ENCODE data around the gene TMEM80.
"Not testable (repeated sequence)": the region's sequence is repeated elsewhere in the genome, so short reads cannot be mapped to it uniquely, and the experiment has no call there.

TMEM80 gene

DNA sequence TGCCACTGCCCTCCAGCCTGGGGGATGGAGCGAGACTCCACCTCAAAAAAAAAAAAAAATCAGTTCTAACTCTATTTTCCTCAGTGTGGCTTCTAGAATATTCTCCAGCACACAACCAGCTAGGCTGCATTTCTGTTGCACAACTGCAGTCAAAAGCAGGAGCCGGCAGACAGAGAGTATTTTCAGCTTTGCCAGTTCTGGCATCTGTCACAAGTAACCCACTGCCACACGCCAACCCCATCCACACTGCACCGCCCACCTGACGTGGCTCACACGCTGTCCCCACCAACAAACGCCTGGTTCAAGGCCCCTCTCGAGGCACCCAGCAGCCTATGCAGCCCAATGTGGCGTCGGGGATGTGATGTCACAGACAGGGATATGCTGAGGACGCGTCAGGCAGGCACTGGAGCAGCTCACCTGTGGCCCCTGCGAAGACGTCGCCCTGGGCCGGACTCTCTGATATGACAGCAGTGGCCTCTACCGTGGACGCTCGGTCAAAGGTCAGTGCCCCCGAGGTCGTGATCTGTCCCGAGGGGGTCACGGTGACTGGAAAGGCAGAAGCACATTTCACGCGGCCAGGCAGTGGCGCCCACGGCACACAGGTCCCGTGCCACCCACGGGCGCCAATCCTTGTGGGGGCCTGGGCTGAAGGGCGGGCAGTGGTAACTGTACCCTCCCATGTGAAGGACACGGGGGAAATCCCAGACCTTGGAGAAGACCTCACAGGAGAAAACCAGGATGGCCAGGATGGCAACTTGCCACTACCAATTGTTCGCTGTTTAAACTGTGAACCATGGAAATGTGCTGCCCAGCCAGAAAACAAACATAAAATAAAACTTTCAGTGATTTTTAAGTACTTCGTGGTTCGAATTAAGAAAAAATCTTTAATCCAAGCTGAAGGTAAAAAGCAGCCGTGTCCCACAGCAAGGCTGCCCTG, 16.1 kb upstream of the TMEM80 start:
- DNase-seq, result no peak

GRCh38 chr11:680476-680875, 15.1 kb upstream of the TMEM80 start:
- no peak for DNase-seq

DNA sequence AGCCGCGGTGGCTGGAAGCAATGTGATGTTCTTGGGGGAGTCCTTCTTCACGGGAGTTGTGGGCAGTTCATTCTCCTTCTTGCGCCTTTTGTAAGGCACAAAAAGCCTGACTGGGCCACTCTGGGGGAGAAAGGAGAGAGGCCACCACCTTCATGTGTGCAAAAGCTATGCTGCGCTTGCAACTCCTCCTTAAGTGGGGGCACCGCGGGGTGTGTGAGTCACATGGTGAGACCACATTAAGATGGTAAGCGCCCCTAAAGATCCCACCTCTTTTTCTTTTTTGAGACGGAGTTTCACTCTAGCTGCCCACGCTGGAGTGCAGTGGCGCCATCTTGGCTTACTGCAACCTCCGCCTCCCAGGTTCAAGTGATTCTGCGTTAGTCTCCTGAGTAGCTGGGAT, 14.6 kb upstream of the TMEM80 start:
- DNase-seq, result no peak

- no peak for DNase-seq
Measured at GRCh38 chr11:686451-687243, 9.0 kb upstream of the TMEM80 start.

DNA sequence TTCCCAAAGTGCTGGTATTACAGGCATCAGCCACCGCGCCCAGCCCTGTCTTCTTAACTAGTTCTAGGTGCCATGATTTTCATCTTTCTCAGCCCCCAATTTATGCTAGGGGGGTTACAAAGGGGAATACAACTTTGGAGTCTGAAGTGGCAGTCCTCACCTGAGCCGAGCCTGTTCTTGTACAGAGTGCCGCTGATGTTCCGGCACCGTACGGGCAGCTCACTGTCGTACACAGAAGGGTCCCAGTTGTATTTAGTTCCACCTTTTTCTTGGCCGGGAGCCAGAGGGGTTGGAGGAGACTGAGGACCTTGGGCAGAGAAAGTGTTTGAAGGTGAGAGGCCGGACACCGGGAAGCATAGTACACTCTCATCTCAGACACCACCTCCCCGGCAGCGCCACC, 7.9 kb upstream of the TMEM80 start:
- DNase-seq, result no peak

- DNase-seq, result no peak
Measured at GRCh38 chr11:688681-689080, 6.9 kb upstream of the TMEM80 start.

GRCh38 chr11:689625-690024, 6.0 kb upstream of the TMEM80 start:
- no peak for DNase-seq

- DNase-seq, result not testable (repeated sequence)
Measured at GRCh38 chr11:690244-690643, 5.4 kb upstream of the TMEM80 start.

DNA sequence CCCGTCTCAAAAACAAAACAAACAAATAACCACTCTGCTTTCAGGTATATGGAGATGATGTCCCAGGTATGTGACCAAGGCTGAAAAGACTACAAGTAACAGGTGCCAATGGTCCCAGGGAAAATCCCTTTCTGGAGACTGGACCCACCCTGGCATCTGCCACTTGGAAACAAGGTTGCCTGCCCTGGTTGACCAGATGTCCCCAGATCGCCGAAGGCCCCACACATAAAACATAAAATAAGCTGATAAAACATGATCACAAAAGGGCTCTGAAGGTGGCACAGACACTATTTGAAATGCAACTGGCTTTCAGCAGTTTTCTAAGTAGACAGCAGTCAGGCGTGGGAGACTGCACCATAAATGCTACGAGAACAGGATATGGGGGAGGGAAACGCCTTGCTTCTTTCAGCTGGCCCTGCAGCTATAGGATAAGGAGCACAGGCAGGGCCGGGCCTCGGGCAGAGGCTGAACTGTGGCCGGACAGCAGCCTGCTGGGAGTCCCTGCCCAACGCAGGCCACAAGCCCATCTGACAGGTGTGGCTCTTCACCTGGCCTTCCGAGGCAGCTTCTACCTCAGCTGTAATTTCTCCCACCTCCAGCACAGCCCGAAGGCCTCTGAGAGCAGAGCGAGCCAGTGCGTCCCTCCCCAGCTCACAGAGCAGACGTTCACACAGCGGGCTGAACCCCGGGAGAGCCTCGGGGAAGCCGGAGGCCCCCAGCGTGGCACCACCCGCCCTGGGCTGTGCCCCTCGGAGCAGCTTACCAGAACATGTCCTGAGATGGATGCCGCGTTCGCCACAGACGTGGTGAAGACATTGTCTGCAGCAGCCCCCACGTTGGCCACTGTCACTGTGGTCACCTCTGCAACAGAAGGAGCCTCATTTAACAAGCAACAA, 4.6 kb upstream of the TMEM80 start:
- no peak for DNase-seq

DNA sequence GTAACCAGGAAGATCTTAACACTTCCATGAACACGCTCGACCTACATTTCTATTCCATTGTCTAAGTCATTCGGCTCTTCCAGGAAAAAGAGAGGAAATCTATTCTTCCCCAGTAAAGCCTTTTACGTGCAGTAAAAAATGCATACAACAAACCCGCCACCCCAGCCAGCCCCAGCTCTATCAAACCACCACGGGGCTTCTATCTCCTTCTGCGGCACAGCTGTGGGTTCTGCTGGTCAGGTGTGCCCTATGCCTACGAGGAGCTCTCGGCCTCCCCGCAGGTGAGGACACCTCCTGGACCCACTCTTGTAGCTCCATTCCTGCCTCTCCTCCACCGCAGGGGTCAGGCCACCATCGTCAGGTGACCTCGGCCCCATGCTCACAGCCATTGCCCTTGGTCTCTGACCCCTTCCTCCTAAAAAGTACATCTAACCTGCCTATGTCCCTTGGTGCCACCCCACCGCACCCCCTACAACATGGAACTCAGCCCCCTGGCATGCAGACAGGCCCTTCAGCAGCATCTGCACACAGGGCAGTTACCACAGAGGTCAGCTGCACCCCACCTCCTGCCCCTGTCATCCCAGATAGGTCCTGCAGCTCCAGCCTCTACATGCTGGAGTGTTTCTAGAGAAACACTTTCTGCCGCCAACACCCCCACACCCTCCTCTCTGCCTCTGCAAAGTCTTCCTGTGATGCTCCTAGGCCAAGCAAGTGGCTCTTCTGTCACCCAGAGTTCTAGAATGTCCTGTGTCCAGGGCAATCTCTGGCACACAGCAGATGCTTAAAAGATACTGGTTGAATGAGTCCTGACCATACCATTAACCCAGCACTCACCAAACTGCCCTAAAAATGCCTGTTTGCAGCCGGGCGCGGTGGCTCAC, 3.7 kb upstream of the TMEM80 start:
- no peak for DNase-seq

DNA sequence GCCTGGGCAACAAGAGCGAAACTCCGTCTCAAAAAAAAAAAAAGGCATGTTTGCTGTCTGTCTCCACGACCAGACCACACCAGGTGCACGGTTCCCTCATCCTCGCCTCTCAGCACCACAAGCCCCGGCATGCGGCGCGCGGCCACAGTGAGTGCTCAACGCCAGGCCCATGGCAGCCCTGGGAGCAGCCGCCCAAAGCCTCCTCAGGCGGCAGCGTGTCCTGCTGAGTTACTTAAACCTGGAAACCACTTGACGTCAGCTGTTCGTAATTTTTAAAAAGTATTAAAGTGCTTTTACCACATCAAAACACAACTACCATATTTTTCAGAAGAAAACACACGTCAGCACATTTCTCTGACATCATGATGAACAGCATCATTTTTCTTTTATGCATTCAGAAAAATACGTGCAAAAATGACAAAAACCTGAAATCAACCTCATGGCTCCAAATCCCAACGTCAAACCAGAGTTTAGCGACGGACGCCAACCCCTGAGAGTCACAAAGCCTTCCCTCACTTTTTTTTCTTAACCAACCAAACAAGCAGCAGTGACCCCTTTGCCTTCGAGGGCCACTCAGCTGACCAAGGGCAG, 2.7 kb upstream of the TMEM80 start:
- peak; percentile 35 for DNase-seq

DNA sequence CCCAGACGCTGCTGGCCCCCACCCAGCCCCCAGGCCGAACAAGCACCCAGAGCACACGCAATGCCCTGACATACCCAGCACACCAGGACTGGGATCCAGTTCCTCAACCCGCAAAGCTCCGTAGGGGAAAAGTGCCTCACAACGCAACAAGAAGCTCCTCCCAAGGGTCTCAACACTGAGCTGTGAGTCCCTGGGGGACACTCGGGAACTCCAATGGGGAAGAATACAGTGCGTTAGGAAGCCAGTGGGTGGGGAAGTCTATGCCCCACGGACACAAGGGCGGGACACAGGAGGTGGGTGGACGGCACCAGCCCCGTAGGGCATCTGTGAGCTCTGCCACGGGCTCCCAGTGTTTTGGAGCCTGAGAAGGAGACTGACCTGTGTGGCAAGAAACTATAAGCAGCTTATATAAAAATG, 2.2 kb upstream of the TMEM80 start:
- peak; percentile 38 for DNase-seq

- no peak for DNase-seq
Measured at GRCh38 chr11:693887-694562, 1.6 kb upstream of the TMEM80 start.

DNA sequence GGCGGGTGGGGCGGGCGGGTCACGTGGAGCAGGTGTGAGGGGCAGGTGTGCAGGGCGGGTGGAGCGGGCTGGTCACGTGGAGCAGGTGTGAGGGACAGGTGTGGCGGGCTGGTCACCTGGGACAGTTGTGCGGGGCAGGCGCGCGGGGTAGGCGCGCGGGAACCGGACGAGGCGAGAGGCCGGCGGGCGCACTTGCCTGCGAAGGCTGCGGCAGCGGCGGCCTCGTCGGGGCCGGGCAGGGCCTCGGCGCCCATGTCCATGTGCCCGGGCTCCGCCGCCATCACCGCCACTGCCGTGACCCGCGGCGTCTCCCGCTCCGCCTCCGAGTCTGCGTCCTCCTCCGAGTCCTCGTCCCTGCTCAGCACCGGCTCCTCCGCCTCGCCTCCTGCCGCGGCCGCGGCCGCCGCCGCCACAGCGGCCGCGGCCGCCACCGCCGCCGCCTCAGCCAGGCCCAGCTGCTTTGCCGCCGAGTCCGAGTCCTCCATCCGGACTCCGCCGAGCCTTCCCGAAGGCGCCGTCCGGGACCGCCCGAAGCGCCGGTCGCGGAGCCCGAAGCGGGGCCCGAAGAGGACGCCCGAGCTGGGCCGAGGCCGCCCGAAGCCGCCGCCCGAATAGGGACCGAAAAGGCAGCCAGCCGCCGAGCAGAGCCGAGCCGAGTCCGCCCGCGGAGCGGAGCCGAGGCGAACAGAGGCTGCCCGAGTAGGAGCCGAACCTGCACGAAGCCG, 891 bp upstream of the TMEM80 start, which contains the start of gene DEAF1:
Gene DEAF1, minus strand, starts transcription at position 660 of the 725 bp plus-strand sequence. Its CDS starts 175 bp downstream, at position 485.
- DNase-seq, result peak; percentile 96

GRCh38 chr11:695288-695537, 403 bp upstream of the TMEM80 start:
- no peak for DNase-seq

DNA sequence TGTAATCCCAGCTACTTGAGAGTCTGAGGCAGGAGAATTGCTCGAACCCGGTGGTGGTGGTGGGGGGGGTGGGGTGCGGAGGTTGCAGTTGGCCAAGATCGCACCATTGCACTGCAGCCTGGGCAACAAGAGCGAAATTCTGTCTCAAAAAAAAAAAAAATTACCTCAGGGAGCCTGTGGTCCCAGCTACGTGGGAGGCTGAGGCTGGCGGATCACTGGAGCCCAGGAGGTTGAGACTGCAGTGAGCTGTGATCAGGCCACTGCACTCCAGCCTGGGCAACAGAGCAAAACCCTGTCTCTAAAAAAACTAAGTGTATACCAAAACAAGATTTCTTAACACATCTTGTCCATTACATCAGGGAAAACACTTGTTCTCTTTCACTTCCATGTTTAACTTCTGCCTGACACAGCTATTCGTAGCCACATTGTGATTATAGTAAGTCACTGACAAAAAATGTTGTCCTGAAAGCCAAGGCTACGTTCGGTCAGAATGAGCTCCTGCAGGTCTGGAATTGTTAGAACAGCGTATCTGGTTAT, 1.4 kb downstream of the TMEM80 start:
- peak; percentile 79 for DNase-seq

DNA sequence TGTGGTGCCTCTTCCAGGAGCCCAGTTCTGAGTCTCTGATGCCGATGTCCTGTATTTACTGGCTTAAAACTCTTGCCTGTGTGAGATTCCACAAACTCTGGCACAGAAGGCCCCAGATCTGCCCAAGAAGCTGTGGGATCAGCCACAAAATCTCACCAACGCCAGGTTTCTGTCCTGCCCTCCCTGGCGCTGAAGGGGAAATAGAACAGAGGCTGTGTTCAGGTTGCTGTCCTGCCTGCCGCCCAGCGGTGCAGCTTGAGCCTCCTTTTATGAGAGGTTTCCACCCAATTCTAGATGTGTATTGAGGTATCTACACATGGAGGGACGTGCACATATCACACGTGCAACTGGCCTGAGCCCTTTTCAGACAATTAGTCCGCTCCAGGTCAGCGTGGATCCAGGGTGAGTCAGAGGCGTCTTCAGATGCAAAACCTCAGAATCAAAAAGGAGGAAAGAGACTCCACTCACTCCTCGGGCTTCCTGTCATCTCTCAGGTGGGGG, 2.2 kb downstream of the TMEM80 start:
- DNase-seq, result peak; percentile 36

GRCh38 chr11:698493-699115, 3.0 kb downstream of the TMEM80 start:
- DNase-seq, result no peak

- no peak for DNase-seq
Measured at GRCh38 chr11:699116-699508, 3.5 kb downstream of the TMEM80 start.
